T-helper 9 cell (primary cell): ENCODE measurements around the gene FAM13A.
"Not testable (repeated sequence)": the region's sequence is repeated elsewhere in the genome, so short reads cannot be mapped to it uniquely, and the experiment has no call there.

Experiments
- DNase-seq: peaks from one replicate; pipeline ENCODE4 v3.0.0-alpha.2; 2020

The FAM13A gene

DNA sequence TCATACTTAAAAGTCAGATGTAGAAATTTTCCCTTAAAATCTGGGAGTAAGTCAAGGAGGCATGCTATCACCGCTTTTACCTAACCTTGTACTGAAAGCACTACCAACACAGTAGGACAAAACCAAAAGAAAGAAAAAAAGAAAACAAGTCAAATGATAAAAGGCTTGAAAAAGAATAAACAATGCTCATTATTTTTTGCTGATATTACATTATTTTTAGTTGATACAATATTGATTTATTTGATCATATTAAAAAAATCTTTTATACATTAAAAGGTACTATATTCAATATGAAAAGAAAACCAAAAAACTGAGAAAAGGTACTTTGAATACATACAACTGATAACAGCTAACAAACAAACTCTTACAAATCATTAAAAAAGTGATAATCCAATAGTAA lies 164.3 kb downstream of the FAM13A start:
- DNase-seq: no peak

- DNase-seq: no peak
Observed at GRCh38 chr4:88891636-88892035, 165.3 kb downstream of the FAM13A start.

DNA sequence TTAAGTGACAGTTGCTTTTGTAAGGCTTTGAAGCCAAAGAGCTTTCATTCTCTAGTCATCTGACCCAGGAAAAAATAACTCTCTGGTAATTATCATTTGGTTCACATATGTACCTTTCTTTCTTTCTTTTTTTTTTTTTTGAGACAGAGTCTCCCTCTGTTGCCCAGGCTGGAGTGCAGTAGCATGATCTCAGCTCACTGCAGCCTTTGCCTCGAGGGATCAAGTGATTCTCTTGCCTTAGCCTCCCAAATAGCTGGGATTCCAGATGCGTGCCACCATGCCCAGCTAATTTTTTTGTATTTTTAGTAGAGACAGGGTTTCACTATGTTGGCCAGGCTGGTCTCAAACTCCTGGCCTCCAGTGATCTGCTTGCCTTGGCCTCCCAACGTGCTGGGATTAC lies 169.6 kb downstream of the FAM13A start:
- DNase-seq: not testable (repeated sequence)

DNA sequence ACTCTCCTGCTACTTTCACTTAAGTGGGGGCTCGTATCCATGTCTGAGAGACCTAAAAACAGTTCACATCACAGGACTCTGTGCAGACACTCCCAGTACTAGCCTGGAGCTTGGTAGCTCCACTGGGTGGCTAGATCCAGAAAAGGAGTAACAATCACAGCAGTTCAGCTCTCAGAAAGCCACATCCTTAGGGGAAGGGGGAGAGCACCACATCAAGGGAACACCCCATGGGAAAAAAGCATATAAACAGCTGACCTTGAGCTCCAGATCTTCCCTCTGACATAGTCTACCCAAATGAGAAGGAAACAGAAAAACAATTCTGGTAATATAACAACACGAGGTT lies 175.8 kb downstream of the FAM13A start:
- DNase-seq: no peak

- no peak for DNase-seq
Observed at GRCh38 chr4:88880501-88881226, 176.3 kb downstream of the FAM13A start.

DNA sequence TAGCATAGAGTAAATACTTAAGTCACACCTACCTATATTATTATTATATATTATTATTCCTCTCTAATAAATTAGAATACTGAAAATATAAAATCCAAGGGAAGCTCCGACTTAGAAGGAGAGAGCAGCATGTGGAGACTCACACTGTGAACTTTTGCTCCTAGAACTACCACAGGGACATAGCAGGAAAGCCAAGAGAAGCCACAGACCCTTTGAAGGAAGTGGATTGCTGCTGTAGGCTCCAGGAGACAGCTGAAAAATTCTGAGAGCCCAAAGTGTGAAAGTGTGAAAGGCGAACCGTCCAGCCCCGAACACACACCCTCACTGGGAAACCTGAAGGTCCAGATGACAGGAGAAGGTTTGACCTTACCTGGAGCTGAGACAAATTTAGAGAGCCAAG lies 177.0 kb downstream of the FAM13A start:
- DNase-seq: no peak

DNA sequence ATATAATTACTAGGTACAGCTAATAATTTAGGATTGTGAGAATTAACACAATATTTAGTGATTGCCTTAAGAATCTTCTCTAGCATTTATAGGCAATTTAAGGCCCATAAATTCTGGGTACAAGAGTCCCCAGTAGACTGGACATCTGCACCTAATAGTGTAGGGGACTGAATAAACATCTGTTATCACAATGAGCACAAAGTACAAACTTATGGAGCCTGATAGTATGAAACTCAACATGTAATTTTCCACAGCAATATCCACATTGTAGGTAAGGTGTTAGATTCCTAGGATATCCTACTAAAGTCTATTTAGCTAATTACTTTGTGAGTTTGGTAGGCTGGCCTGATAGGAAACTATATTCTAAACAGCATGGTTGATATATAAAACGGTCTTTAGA lies 178.3 kb downstream of the FAM13A start:
- no peak for DNase-seq

GRCh38 chr4:88870428-88870827 lies 186.6 kb downstream of the FAM13A start:
- DNase-seq: no peak

- no peak for DNase-seq
Observed at GRCh38 chr4:88868510-88868909, 188.5 kb downstream of the FAM13A start.

- DNase-seq: no peak
Observed at GRCh38 chr4:88866862-88867550, 190.0 kb downstream of the FAM13A start.

- no peak for DNase-seq
Observed at GRCh38 chr4:88865466-88865865, 191.5 kb downstream of the FAM13A start.

DNA sequence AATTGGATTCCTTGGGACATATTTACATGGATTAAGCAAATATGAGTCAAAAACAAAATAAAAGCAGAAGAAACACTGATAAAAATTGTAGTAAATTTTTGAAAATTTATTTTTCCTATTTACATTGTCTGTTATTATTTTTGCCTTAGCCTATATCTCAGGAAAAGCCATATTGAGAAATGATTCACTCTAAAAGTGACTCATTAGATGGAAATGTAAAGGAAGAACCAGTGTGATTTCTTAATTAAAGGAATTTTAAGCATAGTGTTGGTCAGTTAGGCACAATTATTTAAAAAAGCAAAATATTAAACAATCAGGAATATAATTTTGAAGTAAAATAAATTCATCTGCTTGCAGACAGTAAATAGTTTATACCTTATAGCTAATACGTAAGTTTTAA lies 191.9 kb downstream of the FAM13A start:
- no peak for DNase-seq

GRCh38 chr4:88860586-88860985 lies 196.4 kb downstream of the FAM13A start:
- DNase-seq: no peak

GRCh38 chr4:88859191-88859812 lies 197.7 kb downstream of the FAM13A start:
- no peak for DNase-seq

DNA sequence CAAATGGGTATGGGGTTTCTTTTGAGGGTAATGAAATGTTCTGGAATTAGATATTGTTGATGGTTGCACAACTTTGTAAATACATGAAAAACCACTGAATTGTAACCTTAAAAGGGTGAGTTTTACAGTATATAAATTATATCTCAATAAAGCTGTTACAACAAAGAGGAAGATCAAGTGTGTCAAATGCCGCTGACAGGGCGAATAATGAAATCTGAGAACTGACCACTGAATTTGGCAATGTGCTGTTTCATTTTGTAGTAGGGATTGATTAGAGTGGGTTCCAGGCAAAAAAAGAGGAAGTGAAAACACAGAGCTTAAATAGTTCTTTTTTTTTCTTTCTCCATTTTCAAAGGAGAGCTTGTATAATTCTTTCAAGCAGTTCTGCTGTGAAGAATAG lies 198.2 kb downstream of the FAM13A start:
- DNase-seq: no peak

DNA sequence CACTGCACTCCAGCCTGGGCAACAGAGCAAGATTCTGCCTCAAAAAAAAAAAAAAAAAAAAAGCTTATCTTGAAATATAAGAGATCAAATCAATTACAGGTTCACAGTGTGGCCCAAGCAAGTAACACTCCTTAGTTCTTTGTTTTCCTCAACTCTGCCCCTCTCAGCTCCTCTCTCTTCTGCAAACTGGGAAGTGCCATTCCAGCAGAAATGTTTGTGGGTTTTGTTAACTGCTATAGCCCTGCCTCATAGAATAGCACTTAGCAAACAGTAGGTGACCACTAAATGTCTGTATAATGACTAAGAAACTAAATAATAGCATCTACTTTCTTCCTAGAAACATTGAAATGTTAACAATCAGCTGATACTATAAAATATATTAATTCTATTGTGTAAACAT lies 199.4 kb downstream of the FAM13A start:
- no peak for DNase-seq

DNA sequence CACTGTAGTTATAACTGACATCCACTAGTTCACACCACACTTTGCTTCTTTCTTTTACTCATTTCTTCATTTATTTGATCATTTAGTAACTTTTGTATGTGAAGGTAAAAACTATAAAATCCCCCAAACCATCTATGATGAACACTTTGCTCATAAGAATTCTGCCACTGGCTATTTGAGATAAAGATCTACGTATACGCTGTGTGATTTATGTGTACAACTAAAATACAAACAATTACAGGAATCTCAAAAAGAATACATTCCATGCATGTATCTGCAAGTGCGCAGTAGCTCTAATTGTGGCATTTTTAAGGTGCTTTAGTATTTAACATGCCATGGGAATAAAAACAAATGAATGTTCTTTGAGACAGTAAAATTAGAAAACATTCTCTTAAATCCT lies 202.5 kb downstream of the FAM13A start:
- DNase-seq: no peak

- DNase-seq: not testable (repeated sequence)
Observed at GRCh38 chr4:88853583-88853982, 203.4 kb downstream of the FAM13A start.

DNA sequence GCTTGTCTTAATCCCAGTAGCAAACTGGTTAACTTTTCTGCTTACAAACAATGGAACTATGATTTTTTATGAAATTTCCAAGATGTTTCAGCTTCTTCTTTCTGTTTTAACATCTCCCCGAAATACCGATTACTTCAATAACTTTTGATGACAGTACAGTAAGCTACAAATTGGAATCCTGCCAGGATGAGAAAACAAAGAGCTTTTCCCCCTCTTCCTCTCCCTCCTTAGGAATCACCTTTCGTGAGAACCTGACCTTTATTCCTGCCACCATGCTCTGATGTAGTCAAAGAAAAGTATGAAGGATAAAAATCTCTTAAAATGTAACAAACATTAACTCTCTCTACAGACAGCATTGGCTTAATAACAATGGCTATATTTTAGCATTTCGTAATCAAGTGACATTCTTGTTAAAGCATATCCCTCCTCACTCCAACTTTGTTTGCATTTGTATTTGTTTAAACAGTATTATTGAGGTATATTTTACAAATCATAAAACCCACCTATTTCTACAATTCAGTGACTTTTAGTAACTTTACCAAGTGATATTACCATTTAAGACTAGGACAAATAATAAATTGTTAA lies 210.7 kb downstream of the FAM13A start:
- no peak for DNase-seq

GRCh38 chr4:88843067-88843685 lies 213.8 kb downstream of the FAM13A start:
- DNase-seq: no peak

GRCh38 chr4:88841635-88842034 lies 215.3 kb downstream of the FAM13A start:
- no peak for DNase-seq

GRCh38 chr4:88836216-88836615 lies 220.8 kb downstream of the FAM13A start:
- no peak for DNase-seq

- no peak for DNase-seq
Observed at GRCh38 chr4:88831031-88831430, 226.0 kb downstream of the FAM13A start.
